PFSK-1 (cell line): Measurements from ENCODE around the gene VPS41.

Experiments used
- FOXP2 ChIP-seq: optimal IDR thresholded peaks from 2 replicates; pipeline ENCODE3; 2011; ENCODE audit warnings: borderline replicate concordance, control low read depth, inconsistent platforms; ENCODE audit not compliant: insufficient read depth; ENCODE audit errors: extremely low read length, extremely low read depth
- POLR2AphosphoS5 ChIP-seq: IDR thresholded peaks from 2 replicates; pipeline ENCODE4 v1.6.1; 2012; ENCODE audit warnings: low read depth, mild to moderate bottlenecking, control low read depth, low read length, moderate library complexity
- SIN3A ChIP-seq: IDR thresholded peaks from 2 replicates; pipeline ENCODE4 v1.6.1; 2012; ENCODE audit warnings: mild to moderate bottlenecking, low read length, moderate library complexity, borderline replicate concordance; ENCODE audit not compliant: insufficient read depth
- TAF1 ChIP-seq: IDR thresholded peaks from 2 replicates; pipeline ENCODE4 v1.6.1; 2012; ENCODE audit warnings: low read length, control low read depth, borderline replicate concordance; ENCODE audit not compliant: insufficient read depth

- no peak for TF ChIP-seq FOXP2
- no peak for TF ChIP-seq POLR2AphosphoS5
- no peak for TF ChIP-seq TAF1
- TF ChIP-seq SIN3A: no peak
These were observed 208.9 kb downstream of the VPS41 start for GRCh38 chr7:38700116-38700515.
